Transverse colon (tissue), 4 donors: ENCODE results near the gene ROBO1. TPM values are rescaled to one million over a fixed set of nuclear protein-coding genes. Genes with fewer than 3 reads are reported as not detected.

Source experiments
- DNase-seq: peaks from one replicate; pipeline ENCODE4 v3.0.0-alpha.2; 2019
- H3K27ac ChIP-seq, 4 donors: fragments of 200-600 bp; sonication (generic); 2 replicates each; pipeline ENCODE4 v1.5.1; 2016 to 2018; ENCODE audit warnings: inconsistent platforms in 4 of 4
- H3K27me3 ChIP-seq: fragments of 200-600 bp; sonication (generic); 2 replicates; pipeline ENCODE4 v1.5.1; 2017; ENCODE audit warnings: inconsistent platforms
- H3K36me3 ChIP-seq, 4 donors: fragments of 200-600 bp; sonication (generic); 2 replicates each; pipeline ENCODE4 v1.5.1; 2017 to 2019; ENCODE audit warnings: inconsistent platforms in 4 of 4
- H3K4me1 ChIP-seq, 4 donors: fragments of 200-600 bp; sonication (generic); 2 replicates each; pipeline ENCODE4 v1.5.1; 2017 to 2020; ENCODE audit warnings: inconsistent platforms in 4 of 4
- H3K4me3 ChIP-seq, 4 donors: fragments of 200-600 bp; sonication (generic); 1 replicate in 1 of 4; 2 replicates in 3 of 4; pipeline versions ENCODE4 v1.5.1 to v1.6.1; 2017 to 2019; ENCODE audit warnings: inconsistent platforms in 4 of 4
- H3K9me3 ChIP-seq, 2 donors: fragments of 200-600 bp; sonication (generic); 2 replicates each; pipeline ENCODE4 v1.5.1; 2017 to 2019; ENCODE audit warnings: inconsistent platforms in 2 of 2
- CTCF ChIP-seq, 5 experiments: fragments of 200-600 bp in 3 of 5; fragments of 450-650 bp in 2 of 5; sonication (generic) in 3 of 5; IDR thresholded peaks; 1 replicate in 2 of 5; 2 replicates in 3 of 5; pipeline ENCODE4 v1.5.1; 2016 to 2017; ENCODE audit warnings: antibody characterized with exemption in 5 of 5, inconsistent platforms in 3 of 5, mild to moderate bottlenecking in 2 of 5, moderate library complexity in 1 of 5
- EP300 ChIP-seq: sonication (generic); formaldehyde crosslinking; IDR thresholded peaks from one replicate; pipeline ENCODE4 v1.6.1; 2017; ENCODE audit warnings: antibody characterized with exemption, low read depth
- POLR2A ChIP-seq: fragments of 450-650 bp; IDR thresholded peaks from one replicate; pipeline ENCODE4 v1.6.1; 2016; ENCODE audit warnings: antibody characterized with exemption, mild to moderate bottlenecking, moderate library complexity
- POLR2AphosphoS5 ChIP-seq, 3 donors: sonication (generic); formaldehyde crosslinking; IDR thresholded peaks; one replicate each; pipeline ENCODE4 v1.6.1; 2016; ENCODE audit warnings: antibody characterized with exemption in 3 of 3
- WGBS, 2 donors: methylation state at CpG; one replicate each; pipeline ENCODE4 v1.1.5; 2018; ENCODE audit warnings: low coverage in 1 of 2; 5-methylcytosine and 5-hydroxymethylcytosine counted together
- in situ Hi-C, 4 donors: fragments of 200-750 bp; cut with MboI; loops; one replicate each; pipeline versions ENCODE4 v1.15.0 to v1.15.1; 2017; ENCODE audit warnings: low sequenced_read_pairs in 3 of 4, low pct_ligation_motif_present in 1 of 4, low pct_unique_long_range_greater_than_20kb in 1 of 4
- intact Hi-C: fragments of 100-400 bp; cut with DNase I; formaldehyde crosslinking; loops from one replicate; pipeline ENCODE4 v1.15.1; 2023; ENCODE audit warnings: low total_unique reads
- total RNA-seq, 4 donors: library from RNA; depleted of rRNA; stranded (reverse); fragments of >200 nt; gene quantifications; one replicate each; pipeline ENCODE4 v1.1.0, GENCODE V29; 2016

The ROBO1 gene
- total RNA-seq, 4 donors from 2014 or later, result 7.6 to 68.7 (median 9.1) TPM

- in situ Hi-C loops, result loop anchor here in 2 of 4 donors (25.0 kb wide), 2 partner anchors 378 to 703 kb away; no protein-coding TSS in a partner anchor
- Histone ChIP-seq H3K4me1 (no peaks in the 10 kb centered on the region), H3K9me3 (no peaks in the 10 kb centered on the region), H3K27me3 (no peaks in the 10 kb centered on the region), H3K36me3 (no peaks in the 10 kb centered on the region), H3K4me3 (no peak overlapping the region), H3K27ac (no peak overlapping the region)
- no peak for TF ChIP-seq POLR2AphosphoS5 (IDR thresholded peaks at IDR 0.05)
- TF ChIP-seq CTCF (IDR thresholded peaks at IDR 0.05), result peak; percentile 59 to 69 (median 68)
- no peak for TF ChIP-seq EP300
- intact Hi-C loops, result loop anchor here (1.0 kb wide), 1 partner anchor 373 kb away; no protein-coding TSS in a partner anchor
- peak; percentile 17 for DNase-seq
- 48 to 49% methylated on average over 6 of the region's 6 CpGs for WGBS, 2 donors
These were observed 1108.3 kb downstream of the ROBO1 start for GRCh38 chr3:78659386-78659987.

GRCh38 chr3:78647726-78648125, 1120.1 kb downstream of the ROBO1 start:
- no peak for TF ChIP-seq EP300
- TF ChIP-seq POLR2A, result no peak
- TF ChIP-seq POLR2AphosphoS5 (IDR thresholded peaks at IDR 0.05), result no peak
- no peak for TF ChIP-seq CTCF (IDR thresholded peaks at IDR 0.05)
- in situ Hi-C loops, result loop anchor here in 1 of 4 donors (25.0 kb wide), 1 partner anchor 1610 kb away; the partner anchor contains the start of gene ROBO2

GRCh38 chr3:78645628-78646310, 1122.0 kb downstream of the ROBO1 start:
- H3K27ac ChIP-seq, result no peak overlapping the region
- in situ Hi-C loops (loop anchor here in 1 of 4 donors (25.0 kb wide), 1 partner anchor 1608 kb away; the partner anchor contains the start of gene ROBO2), intact Hi-C loops (no loop called here)
- no peak overlapping the region for H3K4me3 ChIP-seq
- no peaks in the 10 kb centered on the region for H3K27me3 ChIP-seq
- 44 to 50% methylated on average over 4 of the region's 4 CpGs for WGBS, 2 donors
- DNase-seq, result no peak
- no peak for TF ChIP-seq POLR2A
- TF ChIP-seq CTCF (IDR thresholded peaks at IDR 0.05), result peak; percentile 64 to 85 (median 78)
- H3K4me1 ChIP-seq, result peaks cover 0 to 14% (median 0%) of the 10 kb centered on the region in 4 donors
- no peaks in the 10 kb centered on the region for H3K9me3 ChIP-seq
- H3K36me3 ChIP-seq, result no peaks in the 10 kb centered on the region

More at GRCh38 chr3:78647726-78648125, 1120.1 kb downstream of the ROBO1 start:
- Histone ChIP-seq H3K4me3 (no peak overlapping the region), H3K36me3 (no peaks in the 10 kb centered on the region), H3K9me3 (no peaks in the 10 kb centered on the region), H3K27me3 (no peaks in the 10 kb centered on the region), H3K27ac (no peak overlapping the region), H3K4me1 (peaks cover 0 to 14% (median 0%) of the 10 kb centered on the region in 4 donors)
- no peak for DNase-seq
- intact Hi-C loops, result no loop called here
- 53 to 61% methylated on average over 2 of the region's 2 CpGs for WGBS, 2 donors

GRCh38 chr3:78644847-78645246, 1123.0 kb downstream of the ROBO1 start:
- H3K4me1 ChIP-seq, result peaks cover 0 to 14% (median 0%) of the 10 kb centered on the region in 4 donors
- 22 to 40% methylated on average over 1 of the region's 1 CpG for WGBS, 2 donors
- no peak overlapping the region for H3K27ac ChIP-seq
- TF ChIP-seq CTCF (IDR thresholded peaks at IDR 0.05) (no peak), POLR2AphosphoS5 (IDR thresholded peaks at IDR 0.05) (no peak), POLR2A (no peak), EP300 (no peak)
- no peaks in the 10 kb centered on the region for H3K27me3 ChIP-seq
- H3K36me3 ChIP-seq, result no peaks in the 10 kb centered on the region
- H3K9me3 ChIP-seq, result no peaks in the 10 kb centered on the region
- intact Hi-C loops (no loop called here), in situ Hi-C loops (loop anchor here in 1 of 4 donors (25.0 kb wide), 1 partner anchor 1608 kb away; the partner anchor contains the start of gene ROBO2)
- DNase-seq, result no peak
- no peak overlapping the region for H3K4me3 ChIP-seq
